HL-60 (cell line): ENCODE results near the gene CDC37.

Experiments used
- GABPA ChIP-seq: IDR thresholded peaks from 2 replicates; pipeline ENCODE4 v1.6.1; 2012; ENCODE audit warnings: low read depth
- TF ChIP-seq, protein P1 (sequence below): IDR thresholded peaks from one replicate; pipeline ENCODE4 v1.5.1; 2011; ENCODE audit warnings: low read length, control low read depth, inconsistent platforms; ENCODE audit not compliant: insufficient read depth

DNA sequence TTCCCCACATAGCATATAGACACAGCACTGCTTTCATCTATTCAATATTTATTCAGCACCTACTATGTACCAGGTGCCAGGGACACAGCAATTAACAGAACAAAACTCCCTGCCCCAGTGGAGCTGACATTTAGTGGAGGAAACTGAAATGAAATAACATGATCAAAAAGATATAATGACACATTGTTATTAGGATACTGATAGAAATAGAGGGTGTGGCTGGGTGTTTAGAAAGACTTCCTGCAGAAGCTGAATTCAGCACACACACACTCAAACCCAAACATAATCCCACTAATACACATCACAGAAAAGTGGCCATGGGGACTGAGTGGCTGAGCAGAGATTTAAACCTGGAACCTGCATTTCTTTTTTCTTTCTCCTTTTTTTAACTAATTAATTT lies 3.8 kb upstream of the CDC37 start:
- TF ChIP-seq, protein P1, sequence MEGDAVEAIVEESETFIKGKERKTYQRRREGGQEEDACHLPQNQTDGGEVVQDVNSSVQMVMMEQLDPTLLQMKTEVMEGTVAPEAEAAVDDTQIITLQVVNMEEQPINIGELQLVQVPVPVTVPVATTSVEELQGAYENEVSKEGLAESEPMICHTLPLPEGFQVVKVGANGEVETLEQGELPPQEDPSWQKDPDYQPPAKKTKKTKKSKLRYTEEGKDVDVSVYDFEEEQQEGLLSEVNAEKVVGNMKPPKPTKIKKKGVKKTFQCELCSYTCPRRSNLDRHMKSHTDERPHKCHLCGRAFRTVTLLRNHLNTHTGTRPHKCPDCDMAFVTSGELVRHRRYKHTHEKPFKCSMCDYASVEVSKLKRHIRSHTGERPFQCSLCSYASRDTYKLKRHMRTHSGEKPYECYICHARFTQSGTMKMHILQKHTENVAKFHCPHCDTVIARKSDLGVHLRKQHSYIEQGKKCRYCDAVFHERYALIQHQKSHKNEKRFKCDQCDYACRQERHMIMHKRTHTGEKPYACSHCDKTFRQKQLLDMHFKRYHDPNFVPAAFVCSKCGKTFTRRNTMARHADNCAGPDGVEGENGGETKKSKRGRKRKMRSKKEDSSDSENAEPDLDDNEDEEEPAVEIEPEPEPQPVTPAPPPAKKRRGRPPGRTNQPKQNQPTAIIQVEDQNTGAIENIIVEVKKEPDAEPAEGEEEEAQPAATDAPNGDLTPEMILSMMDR, result no peak
- no peak for TF ChIP-seq GABPA
